Measurements from ENCODE around the gene SPTLC3.

SPTLC3 gene

DNA sequence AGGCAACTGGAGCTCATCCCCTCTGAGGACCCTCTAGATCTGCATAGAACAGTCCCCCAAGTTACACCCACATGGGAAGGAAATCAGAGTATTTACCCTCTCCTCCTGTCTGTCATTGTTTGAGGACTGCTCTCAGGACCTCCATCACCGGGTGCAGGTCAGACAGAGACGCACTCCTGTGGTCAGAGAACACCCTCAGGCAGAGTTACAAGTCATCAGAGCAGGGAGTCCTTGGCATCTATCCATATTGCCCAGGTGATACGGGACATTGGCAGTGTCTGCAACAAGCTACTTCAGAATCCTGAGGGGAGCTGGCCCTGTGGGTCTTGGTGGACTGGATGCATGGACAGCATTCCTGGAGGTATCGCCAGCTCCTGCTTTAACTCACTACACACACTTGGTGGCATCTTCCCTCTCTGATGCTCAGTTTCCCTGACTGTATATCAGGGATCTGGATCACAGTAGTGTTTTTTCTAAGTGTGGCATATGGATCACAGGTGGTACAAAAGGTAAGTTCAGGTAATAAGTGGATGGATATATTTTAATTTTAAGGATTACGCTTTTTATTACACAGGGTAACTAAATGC, 197.2 kb downstream of the SPTLC3 start:
- no peak for DNase-seq

DNA sequence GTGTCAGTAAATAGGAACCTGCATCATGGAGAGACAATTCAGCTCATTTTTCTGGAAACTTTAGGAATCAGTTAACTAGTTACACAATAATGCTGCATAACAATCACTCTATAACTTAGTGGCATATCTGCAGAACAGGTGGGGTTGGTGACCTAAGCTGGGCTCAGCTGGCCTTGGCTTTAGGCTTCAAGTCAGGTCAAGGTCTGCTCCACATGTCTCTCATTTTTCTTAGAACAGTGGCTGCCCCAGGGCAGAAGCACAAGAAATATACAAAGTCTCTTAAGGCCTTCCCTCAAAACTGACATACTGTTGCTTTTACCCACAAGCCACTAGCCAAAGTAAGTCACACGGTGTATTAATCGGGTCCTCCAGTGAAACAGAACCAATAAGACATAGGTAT, 198.2 kb downstream of the SPTLC3 start:
- DNase-seq = no peak

DNA sequence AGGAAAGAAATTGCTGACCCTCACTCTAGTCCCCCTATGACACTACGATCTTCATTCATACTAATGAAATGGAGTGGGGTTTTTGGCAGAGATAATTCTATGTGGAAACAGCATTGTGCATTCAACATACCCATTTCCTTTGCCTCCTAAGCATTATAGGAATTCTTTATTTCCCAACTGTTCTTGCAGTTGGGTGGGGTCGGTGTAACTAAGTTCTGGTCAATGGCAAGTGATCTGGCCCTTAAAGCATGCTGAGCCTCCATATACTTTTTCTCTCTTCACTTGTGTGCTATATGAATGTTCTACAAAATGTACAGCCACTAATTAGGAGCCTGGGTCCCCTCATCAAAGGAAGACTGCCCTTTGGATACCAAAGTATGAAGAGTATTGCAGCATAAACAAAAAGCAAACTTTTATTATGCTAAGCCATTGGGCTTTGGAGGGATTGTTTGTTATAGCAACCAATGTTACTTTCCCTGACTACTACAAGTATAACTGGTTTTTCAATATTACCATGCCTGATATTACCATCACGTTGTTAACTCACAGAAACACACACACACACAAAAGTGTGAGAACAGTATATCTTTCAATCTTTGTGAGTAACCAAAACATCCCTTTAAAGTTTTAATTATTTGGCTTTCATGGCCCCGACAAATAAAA, 203.3 kb downstream of the SPTLC3 start:
- DNase-seq = no peak

DNA sequence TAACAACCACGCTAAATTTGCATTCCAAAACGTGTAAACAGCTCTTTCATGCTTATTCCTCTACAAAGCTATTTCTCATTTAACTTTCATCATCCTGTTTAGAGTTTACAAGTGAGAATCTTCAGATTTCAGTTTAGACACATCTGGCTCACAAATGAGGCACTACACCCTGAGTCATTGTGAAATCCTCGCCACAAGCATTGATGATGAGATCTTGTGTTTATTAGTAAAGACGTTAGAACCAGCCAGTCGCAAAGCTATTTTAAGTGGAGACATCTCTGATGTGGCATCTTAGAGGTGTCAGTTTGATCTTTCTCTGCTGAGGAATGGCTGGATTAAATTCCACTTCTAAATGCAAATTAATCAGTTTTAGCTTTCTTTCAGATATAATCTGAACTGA, 204.0 kb downstream of the SPTLC3 start:
- no peak for DNase-seq

DNA sequence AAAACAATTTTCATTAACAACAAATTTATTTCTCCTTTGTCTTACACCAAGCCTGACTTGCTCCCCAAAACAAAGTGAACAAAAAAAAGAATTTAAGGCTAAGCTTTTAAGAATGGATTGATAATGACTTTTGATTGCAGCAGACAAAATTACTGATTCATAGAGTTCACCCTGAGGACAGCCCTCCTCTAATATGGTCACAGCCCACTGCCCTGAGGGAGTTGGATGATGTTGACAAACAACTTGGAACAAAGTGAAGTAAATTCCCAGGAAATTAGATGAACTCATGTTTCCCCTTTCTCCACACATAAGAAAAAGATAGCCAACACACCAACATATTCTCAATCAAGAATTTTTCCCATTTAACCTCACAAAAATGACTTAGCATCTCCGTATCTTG, 204.6 kb downstream of the SPTLC3 start:
- DNase-seq = no peak

DNA sequence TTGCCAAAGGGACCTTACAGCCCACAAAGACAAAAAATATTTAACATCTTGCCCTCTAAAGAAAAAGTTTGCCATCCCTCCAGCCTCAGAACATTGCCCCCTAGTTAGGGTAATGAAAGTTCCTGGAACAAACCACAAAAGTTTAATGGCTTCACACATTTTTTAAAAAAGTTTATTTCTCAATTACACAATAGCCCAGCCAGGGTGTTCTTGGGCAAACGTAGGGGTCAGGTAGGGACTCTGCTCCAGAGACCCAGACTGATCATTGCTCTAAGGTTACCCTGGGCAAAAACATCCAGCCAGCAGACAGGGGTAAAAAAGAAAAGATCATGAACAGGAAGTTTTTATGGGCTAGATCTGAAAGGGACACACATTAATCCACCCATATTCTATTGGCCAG, 207.8 kb downstream of the SPTLC3 start:
- DNase-seq = no peak
